HCT116 (cell line): ENCODE data around the gene MRPL18. TPM values are rescaled to one million over a fixed set of nuclear protein-coding genes. Genes with fewer than 3 reads are reported as not detected.

Experiments used
- ATAC-seq: fragments of 200-7000 bp; cut with Tn5 transposase; 2 replicates; pipeline ENCODE4 v1.9.1; 2020; ENCODE audit warnings: mild to moderate bottlenecking, moderate library complexity
- BruUV-seq: library from RNA; stranded (reverse); fragments of 400-500 nt; replicated peaks from 2 replicates; lab custom pipeline; 2021; lab: Mats Ljungman, UMichigan
- CTCF ChIA-PET: fragments of 300-600 bp; sonication (Branson Sonifier 250); formaldehyde crosslinking; loops from one replicate; lab custom pipeline; 2021; ENCODE audit warnings: antibody characterized with exemption; lab: Charles Lee
- POLR2A ChIA-PET: fragments of 300-600, 350-600 bp; sonication (Branson Sonifier 250); formaldehyde crosslinking; loops from one replicate; lab custom pipeline; 2021; ENCODE audit warnings: antibody characterized with exemption; lab: Charles Lee
- RAD21 ChIA-PET, 2 experiments: fragments of 300-600 bp; sonication (Branson Sonifier 250); formaldehyde crosslinking; loops; one replicate each; lab custom pipeline; 2023; ENCODE audit warnings: low total read pairs in 2 of 2; ENCODE audit not compliant: uncharacterized antibody in 2 of 2, unreplicated experiment in 2 of 2, low non-redundant PET in 1 of 2; lab: Charles Lee
- DNase-seq: peaks from one replicate; pipeline ENCODE4 v3.0.0-alpha.2; 2010; ENCODE audit warnings: low read depth, low spot score
- H2AFZ ChIP-seq: fragments of 200-600 bp; shearing (Covaris generic), sonication (generic); 2 replicates; pipeline ENCODE4 v1.6.1; 2017; ENCODE audit warnings: low read depth, mixed run types, mixed read lengths, antibody characterized with exemption, low read length; ENCODE audit not compliant: poor library complexity, severe bottlenecking
- H3K27ac ChIP-seq: 2 replicates; pipeline ENCODE4 v1.5.1; 2012; ENCODE audit warnings: low read depth, low read length
- H3K27me3 ChIP-seq: fragments of 200-600 bp; sonication (generic); 2 replicates; pipeline ENCODE4 v1.6.1; 2016; ENCODE audit warnings: mixed run types, low read length, mixed read lengths; ENCODE audit not compliant: insufficient read depth
- H3K36me3 ChIP-seq, 2 experiments: fragments of 200-500 bp in 1 of 2; fragments of 200-600 bp in 1 of 2; sonication (Bioruptor generic) in 1 of 2; sonication (generic) in 1 of 2; 2 replicates each; pipeline versions ENCODE4 v1.5.1 to v1.6.1; 2014 to 2016; ENCODE audit warnings: low read length in 2 of 2, inconsistent platforms in 1 of 2, mixed read lengths in 1 of 2, mixed run types in 1 of 2; ENCODE audit not compliant: insufficient read depth in 2 of 2, control insufficient read depth in 1 of 2
- H3K4me1 ChIP-seq, 2 experiments: fragments of 200-600 bp in 1 of 2; sonication (generic) in 1 of 2; 2 replicates each; pipeline versions ENCODE4 v1.5.1 to v1.6.1; 2012 to 2017; ENCODE audit warnings: low read length in 2 of 2, inconsistent platforms in 1 of 2, mild to moderate bottlenecking in 1 of 2, mixed read lengths in 1 of 2, mixed run types in 1 of 2, moderate library complexity in 1 of 2; ENCODE audit not compliant: insufficient read depth in 2 of 2, control insufficient read depth in 1 of 2
- H3K4me2 ChIP-seq: fragments of 200-600 bp; sonication (generic); 2 replicates; pipeline ENCODE4 v1.6.1; 2017; ENCODE audit warnings: mixed run types, low read length, mixed read lengths
- H3K4me3 ChIP-seq, 2 experiments: fragments of 200-600 bp in 1 of 2; sonication (generic) in 1 of 2; replicated peaks in 1 of 2; 2 replicates each; pipeline ENCODE4 v1.5.1; 2011 to 2016; ENCODE audit warnings: low read length in 2 of 2, control low read depth in 1 of 2, low read depth in 1 of 2, mild to moderate bottlenecking in 1 of 2, mixed read lengths in 1 of 2, mixed run types in 1 of 2
- H3K79me2 ChIP-seq: fragments of 200-600 bp; sonication (generic); 2 replicates; pipeline ENCODE4 v1.6.1; 2017; ENCODE audit warnings: mild to moderate bottlenecking, mixed run types, low read length, moderate library complexity, mixed read lengths; ENCODE audit not compliant: insufficient read depth
- H3K9ac ChIP-seq: fragments of 200-600 bp; sonication (generic); 2 replicates; pipeline ENCODE4 v1.6.1; 2016; ENCODE audit warnings: low read length, mixed read lengths
- H3K9me2 ChIP-seq: fragments of 200-600 bp; sonication (generic), shearing (Covaris generic); 2 replicates; pipeline ENCODE4 v1.6.1; 2017; ENCODE audit warnings: mixed run types, mild to moderate bottlenecking, moderate library complexity; ENCODE audit not compliant: insufficient read depth
- H3K9me3 ChIP-seq, 2 experiments: fragments of 200-500 bp in 1 of 2; fragments of 200-600 bp in 1 of 2; sonication (Bioruptor generic) in 1 of 2; sonication (generic) in 1 of 2; 2 replicates each; pipeline ENCODE4 v1.6.1; 2014 to 2017; ENCODE audit warnings: low read length in 2 of 2, mixed read lengths in 2 of 2, inconsistent platforms in 1 of 2, low read depth in 1 of 2, mild to moderate bottlenecking in 1 of 2, mixed run types in 1 of 2, moderate library complexity in 1 of 2; ENCODE audit not compliant: control insufficient read depth in 1 of 2, insufficient read depth in 1 of 2
- H4K20me1 ChIP-seq: fragments of 200-600 bp; sonication (generic), shearing (Covaris generic); 2 replicates; pipeline ENCODE4 v1.6.1; 2017; ENCODE audit warnings: mixed run types, mild to moderate bottlenecking, moderate library complexity; ENCODE audit not compliant: insufficient read depth
- ATF3 ChIP-seq: IDR thresholded peaks from 2 replicates; pipeline ENCODE4 v1.6.1; 2012
- CBX3 ChIP-seq: IDR thresholded peaks from 2 replicates; pipeline ENCODE4 v1.6.1; 2012; ENCODE audit warnings: low read depth
- CEBPB ChIP-seq: IDR thresholded peaks from 2 replicates; pipeline ENCODE4 v1.6.1; 2012; ENCODE audit warnings: low read depth
- CTCF ChIP-seq, 3 experiments: fragments of 200-600 bp in 1 of 3; sonication (generic) in 1 of 3; IDR thresholded peaks in 2 of 3; conservative IDR thresholded peaks in 1 of 3; 2 replicates each; pipeline ENCODE4 v1.5.1; 2012 to 2017; ENCODE audit warnings: low read depth in 2 of 3, low read length in 2 of 3, antibody characterized with exemption in 1 of 3, borderline replicate concordance in 1 of 3, control low read depth in 1 of 3, mild to moderate bottlenecking in 1 of 3, mixed read lengths in 1 of 3, mixed run types in 1 of 3, moderate library complexity in 1 of 3; ENCODE audit not compliant: insufficient read depth in 1 of 3
- EGR1 ChIP-seq: IDR thresholded peaks from 2 replicates; pipeline ENCODE4 v1.6.1; 2012; ENCODE audit warnings: low read depth
- ELF1 ChIP-seq: IDR thresholded peaks from 2 replicates; pipeline ENCODE4 v1.6.1; 2012; ENCODE audit warnings: low read depth, borderline replicate concordance
- EZH2 ChIP-seq: fragments of 200-600 bp; sonication (generic); IDR thresholded peaks from 2 replicates; pipeline ENCODE4 v1.6.1; 2017; ENCODE audit warnings: antibody characterized with exemption, mixed run types
- EZH2phosphoT487 ChIP-seq: fragments of 200-600 bp; IDR thresholded peaks from 2 replicates; pipeline ENCODE4 v1.6.1; 2018; ENCODE audit warnings: antibody characterized with exemption, borderline replicate concordance
- JUND ChIP-seq: IDR thresholded peaks from 2 replicates; pipeline ENCODE4 v1.6.1; 2012
- MAX ChIP-seq: IDR thresholded peaks from 2 replicates; pipeline ENCODE4 v1.6.1; 2012
- POLR2A ChIP-seq: IDR thresholded peaks from 2 replicates; pipeline ENCODE4 v1.7.0; 2011; ENCODE audit warnings: borderline replicate concordance; ENCODE audit not compliant: insufficient read depth, insufficient read length; ENCODE audit errors: extremely low read depth
- POLR2AphosphoS5 ChIP-seq: IDR thresholded peaks from 2 replicates; pipeline ENCODE4 v1.6.1; 2011; ENCODE audit warnings: mild to moderate bottlenecking, low read depth, low read length, moderate library complexity
- RAD21 ChIP-seq: IDR thresholded peaks from 2 replicates; pipeline ENCODE4 v1.6.1; 2012; ENCODE audit warnings: low read depth, mild to moderate bottlenecking
- SIN3A ChIP-seq: IDR thresholded peaks from 2 replicates; pipeline ENCODE4 v1.6.1; 2012; ENCODE audit warnings: low read depth
- SP1 ChIP-seq: IDR thresholded peaks from 2 replicates; pipeline ENCODE4 v1.6.1; 2012; ENCODE audit warnings: low read depth
- SRF ChIP-seq: IDR thresholded peaks from 2 replicates; pipeline ENCODE4 v1.6.1; 2012; ENCODE audit warnings: low read depth
- ZFX ChIP-seq: fragments of 450-650 bp; IDR thresholded peaks from 2 replicates; pipeline ENCODE4 v1.6.1; 2017
- intact Hi-C: fragments of 100-400 bp; cut with micrococcal nuclease; formaldehyde crosslinking; loops from 2 replicates; pipeline ENCODE4 v1.10.0; 2022
- total RNA-seq: library from RNA; stranded (reverse); gene quantifications from one replicate; pipeline ENCODE4 v1.2.1, GENCODE V29; 2021; ENCODE audit not compliant: unreplicated experiment
- TF ChIP-seq, protein P1 (sequence below): IDR thresholded peaks from 2 replicates; pipeline ENCODE4 v1.6.1; 2011; ENCODE audit warnings: mild to moderate bottlenecking, low read length, moderate library complexity; ENCODE audit not compliant: insufficient replicate concordance; ENCODE audit errors: extremely low read depth

The MRPL18 gene
- total RNA-seq, 1 experiment from 2014 or later: 106 TPM

GRCh38 chr6:159800141-159800865 lies 10.0 kb downstream of the MRPL18 start, which contains the start of gene PNLDC1:
PNLDC1 (plus strand) TSS chr6:159800276; CDS start chr6:159800308, 32 bp downstream.
- Histone ChIP-seq H2AFZ (no peak within 1 kb of the TSS), H3K4me2 (no peak within 1 kb of the TSS), H3K27ac (no peak within 1 kb of the TSS), H3K79me2 (peaks cover 23% of the 10 kb centered on the region), H3K4me3 (no peak within 1 kb of the TSS), H3K4me1 (no peaks in the 10 kb centered on the region), H3K36me3 (peaks cover 21 to 24% of the 10 kb centered on the region in 2 experiments), H3K9ac (no peak within 1 kb of the TSS), H3K27me3 (no peaks in the 10 kb centered on the region), H4K20me1 (peaks cover 4% of the 10 kb centered on the region), H3K9me2 (no peaks in the 10 kb centered on the region), H3K9me3 (no peaks in the 10 kb centered on the region)
- TF ChIP-seq RAD21: no peak
- TF ChIP-seq EZH2: no peak
- no peak for TF ChIP-seq POLR2AphosphoS5
- no peak for TF ChIP-seq EGR1
- no peak for TF ChIP-seq ELF1
- no peak for TF ChIP-seq MAX
- no peak for TF ChIP-seq SRF
- no peak for TF ChIP-seq EZH2phosphoT487
- no peak for TF ChIP-seq SP1
- TF ChIP-seq ATF3: no peak
- no peak for TF ChIP-seq CBX3
- no peak for TF ChIP-seq ZFX
- TF ChIP-seq CTCF (IDR thresholded peaks at IDR 0.05 in 2 of 3, conservative IDR thresholded peaks at IDR 0.05 in 1 of 3; ENCODE audit: borderline replicate concordance in 1 of 3, insufficient read depth in 1 of 3, low read depth in 2 of 3, low read length in 2 of 3): no peak
- TF ChIP-seq, protein P1, sequence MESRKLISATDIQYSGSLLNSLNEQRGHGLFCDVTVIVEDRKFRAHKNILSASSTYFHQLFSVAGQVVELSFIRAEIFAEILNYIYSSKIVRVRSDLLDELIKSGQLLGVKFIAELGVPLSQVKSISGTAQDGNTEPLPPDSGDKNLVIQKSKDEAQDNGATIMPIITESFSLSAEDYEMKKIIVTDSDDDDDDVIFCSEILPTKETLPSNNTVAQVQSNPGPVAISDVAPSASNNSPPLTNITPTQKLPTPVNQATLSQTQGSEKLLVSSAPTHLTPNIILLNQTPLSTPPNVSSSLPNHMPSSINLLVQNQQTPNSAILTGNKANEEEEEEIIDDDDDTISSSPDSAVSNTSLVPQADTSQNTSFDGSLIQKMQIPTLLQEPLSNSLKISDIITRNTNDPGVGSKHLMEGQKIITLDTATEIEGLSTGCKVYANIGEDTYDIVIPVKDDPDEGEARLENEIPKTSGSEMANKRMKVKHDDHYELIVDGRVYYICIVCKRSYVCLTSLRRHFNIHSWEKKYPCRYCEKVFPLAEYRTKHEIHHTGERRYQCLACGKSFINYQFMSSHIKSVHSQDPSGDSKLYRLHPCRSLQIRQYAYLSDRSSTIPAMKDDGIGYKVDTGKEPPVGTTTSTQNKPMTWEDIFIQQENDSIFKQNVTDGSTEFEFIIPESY: no peak
- TF ChIP-seq CEBPB: no peak
- no peak for TF ChIP-seq JUND
- no peak for TF ChIP-seq SIN3A
- no peak for TF ChIP-seq POLR2A
- CTCF ChIA-PET: no interaction called here
- POLR2A ChIA-PET: interaction anchor here (1.0 kb wide), 1 partner anchor 10 kb away, joined by 4 read pairs; the partner anchor contains the start of gene MRPL18
- DNase-seq (no peak), ATAC-seq (no peak)
- BruUV-seq: no TSS peak
- intact Hi-C loops: no loop called here
- RAD21 ChIA-PET: no interaction called here
